NCI-H2196 (cell line): ENCODE results near the gene PLEK.
"Not testable (repeated sequence)": the region's sequence is repeated elsewhere in the genome, so short reads cannot be mapped to it uniquely, and the experiment has no call there.

ENCODE experiments used
- DNase-seq: peaks from one replicate; lab custom pipeline; 2025; ENCODE audit not compliant: unreplicated experiment; lab: John Stamatoyannopoulos, UW

Gene PLEK

GRCh38 chr2:68352651-68353391, 12.3 kb upstream of the PLEK start:
- DNase-seq: no peak

GRCh38 chr2:68356599-68357239, 8.4 kb upstream of the PLEK start:
- DNase-seq: no peak

DNA sequence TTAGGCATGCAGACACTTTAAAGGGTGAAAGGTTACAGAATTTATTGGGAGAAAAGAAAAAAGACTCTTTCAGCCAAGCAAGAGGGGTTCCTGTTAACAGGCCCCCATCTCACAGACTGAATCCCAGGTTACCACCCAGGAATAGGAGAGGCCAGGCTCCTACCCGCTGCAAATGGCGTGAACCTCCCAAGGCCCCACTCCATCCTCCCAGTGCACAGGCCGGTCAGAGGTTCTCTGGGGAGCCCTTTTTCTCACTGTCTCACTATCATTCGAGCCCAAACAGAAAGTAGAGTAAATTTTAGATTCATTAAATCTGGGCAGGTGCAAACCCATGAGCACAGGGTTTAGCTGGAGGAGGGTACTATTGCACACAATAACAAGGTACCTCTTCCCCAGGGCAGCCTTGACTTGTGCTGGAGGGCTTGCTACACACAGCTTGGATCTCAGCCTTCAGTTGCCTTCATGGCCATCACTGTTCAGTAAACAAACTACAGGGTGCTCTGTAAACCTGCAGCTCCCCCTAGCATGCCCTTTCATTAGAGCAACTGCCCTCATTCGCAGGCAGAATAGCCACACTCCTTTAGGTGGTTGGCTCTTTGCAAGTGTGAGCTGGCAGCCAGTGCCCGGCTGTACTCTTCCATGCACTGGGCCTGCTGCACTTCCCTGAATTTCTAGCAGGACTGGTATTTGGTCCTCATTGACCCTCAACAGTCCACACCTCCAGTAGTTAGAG, 7.3 kb upstream of the PLEK start:
- DNase-seq: peak; percentile 2

DNA sequence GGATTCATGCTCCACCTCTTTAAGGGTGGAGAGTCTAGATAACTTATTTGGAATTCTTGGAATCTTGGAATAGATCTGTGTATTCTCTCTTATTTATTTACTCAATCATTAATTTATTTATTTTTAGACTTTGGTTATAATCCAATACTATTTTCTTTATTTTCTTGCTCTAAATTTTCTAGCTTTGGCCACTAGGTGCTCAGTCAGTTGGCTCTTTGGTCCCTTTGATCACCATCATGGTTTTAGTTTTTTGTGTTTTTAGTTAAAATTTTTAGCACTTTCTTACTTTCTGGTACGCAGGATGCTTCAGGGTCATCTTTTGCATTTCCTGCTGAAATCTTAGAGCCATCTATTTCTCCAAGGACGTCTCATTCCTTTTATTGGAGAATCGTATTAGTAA, 5.2 kb upstream of the PLEK start:
- DNase-seq: no peak

DNA sequence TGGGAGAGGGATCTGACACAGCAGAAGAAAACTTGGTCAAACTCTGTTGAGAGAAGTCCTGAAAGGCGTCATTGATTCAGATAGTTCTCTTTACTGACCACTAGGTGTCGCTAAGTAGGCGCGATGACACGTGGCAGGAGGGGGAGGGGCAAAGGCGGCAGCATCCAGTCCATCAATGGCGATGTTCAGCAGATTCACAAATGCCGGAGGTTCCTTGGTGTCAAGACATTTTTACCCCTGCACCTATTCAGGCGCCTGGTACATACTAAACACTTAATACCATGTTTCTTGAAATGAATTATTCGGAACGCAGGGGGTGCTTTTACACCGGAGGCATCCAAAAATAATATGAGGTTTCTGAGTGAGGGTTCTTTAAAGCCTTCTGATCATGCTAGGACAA, 3.0 kb upstream of the PLEK start:
- peak; percentile 34 for DNase-seq

DNA sequence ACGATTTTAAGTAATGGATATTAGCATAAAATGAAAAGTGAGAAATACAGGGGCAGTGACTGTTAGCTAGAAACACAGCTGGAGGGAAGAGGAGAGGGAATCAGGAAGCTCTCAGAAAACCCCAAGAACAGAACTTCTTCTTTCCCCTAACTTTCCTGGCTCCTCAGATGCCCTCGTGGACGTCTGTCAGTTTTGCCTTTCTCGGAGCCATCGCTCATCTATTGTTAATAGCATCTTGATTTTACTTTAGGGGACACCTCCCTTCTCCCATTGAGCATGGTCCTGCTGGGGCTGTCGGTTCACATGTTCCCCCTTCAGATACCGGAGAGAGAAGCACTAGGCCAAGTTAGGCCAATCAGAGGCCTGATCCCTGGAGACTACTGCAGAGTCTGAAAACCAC, 2.3 kb upstream of the PLEK start:
- no peak for DNase-seq

DNA sequence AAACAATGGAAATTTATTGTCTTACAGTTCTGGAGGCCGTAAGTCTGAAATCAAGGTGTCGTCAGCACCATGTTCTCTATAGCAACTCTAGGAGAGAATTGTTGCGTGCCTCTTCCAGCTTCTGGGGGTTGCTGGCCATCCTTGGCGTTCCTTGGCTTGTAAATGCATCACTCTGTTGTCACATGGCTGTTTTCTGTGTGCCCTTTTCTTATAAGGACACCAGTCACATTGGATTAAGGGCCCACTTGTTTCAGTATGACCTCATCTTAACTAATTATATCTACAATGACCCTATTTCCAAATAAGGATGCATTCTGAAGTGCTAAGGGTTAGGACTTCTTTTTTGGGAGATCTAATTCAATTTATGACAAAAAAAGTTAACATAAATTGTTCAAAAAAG, 1.4 kb upstream of the PLEK start:
- DNase-seq: no peak

- no peak for DNase-seq
Measured at GRCh38 chr2:68366083-68366560, 1.0 kb downstream of the PLEK start.

GRCh38 chr2:68367953-68368653, 3.0 kb downstream of the PLEK start:
- no peak for DNase-seq

- no peak for DNase-seq
Measured at GRCh38 chr2:68368654-68369336, 3.7 kb downstream of the PLEK start.

GRCh38 chr2:68369337-68369734, 4.3 kb downstream of the PLEK start:
- no peak for DNase-seq

DNA sequence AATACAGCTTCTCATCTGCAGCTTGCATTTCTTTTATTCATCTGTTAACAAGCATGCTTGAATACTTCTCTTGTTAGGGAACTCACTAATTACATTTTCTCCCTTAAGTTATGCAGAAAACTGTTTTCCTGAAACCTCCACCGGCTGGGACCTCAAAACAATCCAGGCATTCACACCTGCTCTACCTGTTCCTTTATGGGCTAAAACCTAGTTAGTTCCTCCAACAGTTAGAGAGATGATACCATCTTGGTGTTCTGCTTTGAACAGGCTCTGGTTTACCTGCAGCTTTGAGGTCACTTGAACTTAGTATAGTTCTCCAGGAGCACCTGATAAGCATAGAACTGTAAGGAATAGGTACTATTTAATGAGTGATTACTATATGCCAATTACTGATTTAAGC, 6.1 kb downstream of the PLEK start:
- DNase-seq: no peak

GRCh38 chr2:68371581-68371980, 6.5 kb downstream of the PLEK start:
- DNase-seq: no peak

GRCh38 chr2:68372485-68372884, 7.4 kb downstream of the PLEK start:
- no peak for DNase-seq

DNA sequence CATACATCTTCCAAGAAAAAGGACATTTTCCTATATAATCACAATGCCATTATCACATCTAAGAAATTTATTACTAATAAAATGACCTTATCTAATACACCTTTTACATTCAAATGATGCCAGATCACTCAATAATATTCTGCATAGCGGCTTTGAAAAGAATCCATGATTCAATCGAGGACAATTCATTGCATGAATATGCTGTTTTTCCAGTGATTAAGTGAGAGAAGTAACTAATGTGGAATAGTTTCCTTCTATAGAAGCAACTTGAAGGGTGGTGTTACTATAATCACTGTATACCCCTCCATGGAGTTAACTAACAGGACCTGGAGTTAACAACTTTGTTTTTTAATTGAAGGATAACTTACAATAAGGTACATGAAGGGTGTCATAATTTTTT, 9.1 kb downstream of the PLEK start:
- DNase-seq: no peak

DNA sequence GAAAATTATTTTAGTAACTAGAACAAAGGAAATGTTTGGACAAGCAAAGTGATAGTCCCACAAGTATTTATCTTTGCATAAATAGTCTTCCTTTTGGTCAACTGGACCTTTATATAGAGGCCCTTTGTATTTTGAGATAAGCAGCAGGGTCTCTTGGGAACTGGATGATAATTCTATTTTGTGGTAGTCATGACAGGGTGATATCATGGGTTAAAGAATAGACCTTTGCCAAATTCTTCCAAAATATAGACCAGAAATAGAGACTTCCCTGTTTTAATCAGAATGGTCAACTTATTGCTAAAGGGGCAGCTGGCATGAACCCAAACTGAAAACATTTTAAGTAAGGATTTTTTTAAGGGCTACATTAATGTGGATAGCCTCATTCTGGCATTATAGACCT, 10.5 kb downstream of the PLEK start:
- DNase-seq: no peak

GRCh38 chr2:68377137-68377780, 12.2 kb downstream of the PLEK start:
- no peak for DNase-seq

- DNase-seq: not testable (repeated sequence)
Measured at GRCh38 chr2:68378779-68379178, 13.7 kb downstream of the PLEK start.

DNA sequence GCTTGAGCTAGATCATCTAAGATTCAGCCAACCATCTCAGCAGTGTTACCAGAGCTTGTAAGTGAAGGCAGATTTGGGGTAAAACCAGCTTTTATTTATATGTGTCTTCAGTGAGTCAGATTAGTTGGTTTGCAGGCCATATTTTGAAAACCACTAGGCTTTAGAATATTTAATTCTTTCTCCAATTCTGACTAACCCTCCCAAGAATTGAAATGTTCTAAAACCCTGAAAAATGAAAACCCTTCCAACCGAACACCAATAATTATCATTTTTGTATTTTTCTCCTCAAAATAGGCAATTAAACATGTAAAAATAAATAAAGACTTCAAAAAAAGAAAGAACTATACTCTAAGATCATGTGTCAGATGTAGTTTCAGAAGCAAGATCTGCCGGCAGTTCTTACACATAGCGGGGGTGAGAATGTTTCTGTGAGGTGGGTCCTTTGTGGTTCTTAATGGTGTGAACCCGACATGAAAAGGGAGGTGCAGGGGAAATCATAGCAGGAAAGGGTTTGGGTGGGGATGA, 14.2 kb downstream of the PLEK start:
- DNase-seq: no peak

GRCh38 chr2:68383778-68384177, 18.7 kb downstream of the PLEK start:
- no peak for DNase-seq
